HG03432 (cell line): Measurements from ENCODE around the gene STK32C.
"Not testable (repeated sequence)": the region's sequence is repeated elsewhere in the genome, so short reads cannot be mapped to it uniquely, and the experiment has no call there.

Source experiments
- ATAC-seq: cut with Tn5 transposase; IDR thresholded peaks from one replicate; pipeline ENCODE4 v1.9.1; 2021; ENCODE audit warnings: mild to moderate bottlenecking, moderate library complexity; ENCODE audit not compliant: unreplicated experiment

STK32C gene

DNA sequence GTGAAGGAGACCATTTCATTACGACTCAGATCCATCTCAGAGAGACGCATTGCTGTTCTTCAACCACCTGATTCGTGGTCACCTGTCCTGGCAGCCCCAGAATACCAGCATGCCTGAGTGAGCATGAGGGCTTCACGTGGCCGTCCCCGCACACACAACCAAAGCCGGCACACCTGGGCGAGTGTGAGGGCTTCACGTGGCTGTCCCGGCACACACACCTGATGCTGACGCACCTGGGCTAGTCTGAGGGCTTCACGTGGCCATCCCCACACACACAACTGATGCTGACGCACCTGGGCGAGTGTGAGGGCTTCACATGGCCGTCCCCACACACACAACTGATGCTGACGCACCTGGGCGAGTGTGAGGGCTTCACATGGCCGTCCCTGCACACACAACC is 86.8 kb downstream of the STK32C start:
- not testable (repeated sequence) for ATAC-seq

DNA sequence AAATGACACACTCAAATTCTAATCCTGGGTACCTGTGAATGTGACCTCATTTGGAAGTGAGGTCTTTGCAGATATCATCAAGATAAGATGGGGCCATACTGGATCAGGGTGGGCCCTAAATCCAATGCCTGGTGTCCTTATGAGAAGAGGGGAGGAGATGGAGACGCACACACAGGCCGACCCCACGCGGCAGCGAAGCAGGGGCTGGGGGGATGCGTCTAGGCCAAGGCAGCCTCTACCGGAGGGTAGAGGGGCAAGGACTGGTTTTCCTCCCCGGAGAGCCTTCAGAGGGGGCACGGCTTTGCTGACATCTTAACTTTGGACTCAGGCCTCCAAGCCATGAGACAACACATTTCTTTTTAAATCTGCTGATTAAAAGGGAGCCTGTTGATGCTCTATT is 87.7 kb downstream of the STK32C start:
- ATAC-seq, result no peak

DNA sequence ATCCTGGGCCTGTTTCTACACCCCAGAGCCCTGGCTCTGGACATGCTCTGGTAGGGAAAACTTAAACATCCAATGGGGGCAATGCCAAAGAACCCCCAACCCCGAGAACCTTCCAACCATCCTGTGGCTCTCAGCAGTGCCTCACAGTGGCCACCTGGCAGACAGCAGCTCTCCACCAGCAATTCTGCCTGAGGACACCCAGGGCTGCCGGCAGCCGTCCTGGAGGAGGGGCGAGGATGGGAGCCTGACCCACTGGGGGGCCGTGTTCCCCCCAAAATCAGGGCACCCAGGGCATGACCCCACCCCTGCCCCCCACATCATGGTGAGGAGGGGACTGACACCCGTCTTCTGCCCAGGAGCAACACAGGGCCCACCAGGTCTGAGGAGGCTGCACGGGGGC is 88.3 kb downstream of the STK32C start:
- ATAC-seq, result no peak

DNA sequence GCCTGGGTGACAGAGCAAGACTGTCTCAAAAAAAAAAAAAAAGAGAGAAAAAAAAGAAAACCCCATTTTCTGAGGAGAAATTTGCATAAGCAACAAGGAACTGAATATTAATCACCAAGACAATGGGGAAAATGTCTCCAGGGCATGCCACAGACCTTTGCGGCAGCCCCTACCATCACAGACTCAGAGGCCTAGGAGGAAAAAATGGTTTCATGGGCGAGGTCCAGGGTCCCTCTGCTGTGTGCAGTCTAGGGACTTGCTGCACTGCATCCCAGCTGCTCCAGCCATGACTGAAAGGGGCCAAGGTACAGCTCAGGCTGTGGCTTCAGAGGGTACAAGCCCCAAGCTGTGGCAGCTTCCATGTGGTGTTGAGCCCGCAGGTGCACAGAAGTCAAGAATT is 91.3 kb downstream of the STK32C start:
- ATAC-seq, result not testable (repeated sequence)

DNA sequence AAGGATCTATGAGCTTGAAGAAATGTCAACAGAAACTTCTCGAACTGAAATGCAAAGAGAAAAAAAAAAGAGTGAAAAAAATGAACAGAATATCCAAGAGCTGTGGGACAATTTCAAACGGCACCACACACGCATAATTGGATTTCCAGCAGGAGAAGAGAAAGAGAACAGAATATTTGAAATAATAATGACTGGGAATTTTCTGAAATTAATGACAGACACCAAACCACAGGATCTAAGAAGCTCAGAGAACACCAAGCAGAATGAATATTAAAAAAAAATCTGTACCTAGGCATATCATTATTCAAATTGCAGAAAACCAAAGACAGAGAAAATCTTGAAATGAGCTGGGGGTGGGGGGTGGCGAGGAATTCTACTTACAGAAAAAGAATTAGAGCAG is 93.8 kb downstream of the STK32C start:
- ATAC-seq, result no peak

DNA sequence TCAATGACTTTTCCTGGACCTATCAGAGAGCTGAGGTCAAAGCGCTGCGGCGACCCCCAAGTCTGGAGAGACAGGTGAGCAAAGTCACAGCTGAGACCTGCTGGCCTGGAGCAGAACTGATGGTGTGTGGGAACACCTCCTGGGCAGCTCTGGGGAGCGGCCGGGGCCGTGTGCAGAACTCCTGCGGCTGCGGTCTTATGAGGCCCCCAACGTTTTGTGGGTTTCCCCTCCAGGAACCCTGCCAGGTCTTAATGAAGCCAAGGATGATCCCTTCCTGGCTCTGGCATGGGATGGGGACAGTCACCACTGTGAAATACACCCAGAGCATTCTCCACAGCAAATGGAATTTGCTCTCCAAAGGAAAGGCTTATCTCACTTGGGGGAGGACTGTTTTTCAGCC is 94.9 kb downstream of the STK32C start:
- no peak for ATAC-seq

DNA sequence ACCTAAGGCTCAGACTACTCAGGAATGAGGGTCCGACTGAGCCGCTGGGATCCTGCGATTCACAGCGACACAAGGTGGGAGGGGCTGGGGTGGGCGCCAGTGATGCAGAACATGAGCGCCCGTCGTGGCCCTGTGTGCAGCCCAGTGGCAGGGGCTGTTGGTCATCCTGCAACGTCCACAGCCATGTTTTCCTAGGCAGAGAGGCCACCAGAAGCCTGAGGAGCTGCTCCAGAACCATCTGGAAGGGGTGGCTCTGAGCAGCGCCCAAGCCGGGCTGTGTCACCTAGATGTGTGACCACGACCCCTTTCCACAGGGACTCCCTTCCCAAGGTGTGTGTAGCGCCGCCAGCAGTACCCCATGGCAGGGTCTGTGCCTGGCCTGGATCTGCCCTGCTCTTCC is 96.5 kb downstream of the STK32C start:
- no peak for ATAC-seq

DNA sequence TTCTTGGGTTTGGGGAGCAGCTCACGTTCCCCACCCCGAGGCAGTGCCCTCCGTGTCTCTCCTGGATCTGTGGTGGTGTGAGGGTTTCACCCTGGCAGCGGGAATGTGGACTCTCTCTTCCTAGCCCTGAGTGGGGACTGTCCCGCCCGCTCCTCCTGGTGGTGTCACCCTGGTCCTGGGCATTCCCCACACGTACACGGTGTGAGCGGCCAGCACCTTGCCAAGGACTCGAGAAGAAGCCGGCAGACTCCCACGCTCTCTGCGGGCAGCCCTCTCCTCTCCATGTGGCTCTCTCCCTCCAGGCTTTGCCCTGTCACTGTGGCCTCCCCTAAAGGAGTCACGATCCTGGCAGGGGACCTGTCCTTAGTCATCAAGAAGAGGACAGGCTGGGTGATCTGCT is 97.0 kb downstream of the STK32C start:
- no peak for ATAC-seq

DNA sequence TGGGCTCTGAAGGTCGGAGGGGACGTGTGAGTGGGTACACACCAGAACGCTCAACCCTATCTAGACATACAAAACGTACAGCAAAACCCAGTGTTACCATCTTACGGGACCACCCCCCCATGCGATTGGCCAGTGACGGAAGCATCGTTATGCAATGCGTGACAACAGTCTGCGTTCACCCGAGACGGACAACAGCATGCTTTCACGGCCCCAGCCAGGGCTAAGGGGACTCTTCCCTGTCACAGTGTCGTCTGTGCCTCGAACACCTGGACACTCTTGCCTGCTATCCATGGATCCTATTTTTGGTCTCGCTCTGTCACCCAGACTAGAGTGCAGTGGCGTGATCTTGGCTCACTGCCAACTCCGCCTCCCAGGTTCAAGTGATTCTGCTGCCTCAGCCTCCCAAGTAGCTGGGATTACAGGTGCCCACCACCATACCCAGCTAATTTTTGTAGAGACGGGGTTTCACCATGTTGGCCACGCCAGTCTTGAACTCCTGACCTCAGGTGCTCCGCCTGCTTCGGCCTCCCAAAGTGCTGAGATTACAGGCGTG is 97.7 kb downstream of the STK32C start:
- ATAC-seq, result no peak

DNA sequence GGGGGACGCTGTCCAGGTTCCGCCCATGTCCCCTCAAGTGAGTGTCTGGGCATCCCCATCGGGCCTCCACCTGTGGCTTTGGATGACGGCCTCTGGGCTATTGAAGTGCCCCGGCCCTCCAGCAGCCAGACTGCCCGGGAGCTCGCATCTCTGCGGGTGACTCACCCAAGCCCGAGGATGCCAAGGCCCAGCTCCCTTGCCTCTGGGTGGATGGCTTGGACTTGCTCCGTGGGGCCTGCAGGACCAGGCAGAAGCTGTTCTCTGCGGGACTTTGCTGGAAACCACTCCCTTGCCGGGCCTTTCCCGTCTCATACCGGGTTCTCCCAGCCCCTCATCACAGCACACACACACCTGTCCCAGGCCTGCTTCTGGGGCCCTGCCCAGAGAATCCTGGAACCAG is 98.6 kb downstream of the STK32C start:
- ATAC-seq, result no peak

DNA sequence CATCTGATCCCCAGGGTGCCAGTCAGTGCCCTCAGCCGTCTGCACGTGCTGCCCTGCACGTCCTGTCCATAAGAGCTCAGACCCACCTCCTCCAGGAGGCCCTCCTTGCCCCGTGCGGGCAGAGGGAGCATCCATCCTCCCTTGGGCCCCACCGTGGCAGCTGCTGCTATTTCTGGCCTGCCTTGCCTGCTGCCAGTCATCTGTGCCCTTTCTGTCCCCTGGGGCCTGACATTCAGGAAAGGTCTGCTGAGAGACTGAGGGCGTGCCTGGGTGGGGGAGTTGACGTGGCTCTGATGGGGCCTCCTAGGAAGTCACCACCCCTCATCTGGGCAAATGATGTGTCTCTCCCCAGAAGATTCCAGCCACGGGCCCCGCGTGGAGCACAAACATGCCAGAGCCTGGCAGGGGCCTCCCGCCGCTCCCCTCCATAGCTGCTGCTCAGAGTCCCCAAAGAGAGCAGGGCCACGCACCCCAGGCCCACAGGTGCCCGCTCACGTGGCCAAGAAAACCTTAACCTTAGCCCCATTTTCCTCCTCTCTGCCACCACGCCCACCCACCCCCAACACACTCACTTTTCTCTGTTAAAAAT is 99.2 kb downstream of the STK32C start:
- no peak for ATAC-seq

DNA sequence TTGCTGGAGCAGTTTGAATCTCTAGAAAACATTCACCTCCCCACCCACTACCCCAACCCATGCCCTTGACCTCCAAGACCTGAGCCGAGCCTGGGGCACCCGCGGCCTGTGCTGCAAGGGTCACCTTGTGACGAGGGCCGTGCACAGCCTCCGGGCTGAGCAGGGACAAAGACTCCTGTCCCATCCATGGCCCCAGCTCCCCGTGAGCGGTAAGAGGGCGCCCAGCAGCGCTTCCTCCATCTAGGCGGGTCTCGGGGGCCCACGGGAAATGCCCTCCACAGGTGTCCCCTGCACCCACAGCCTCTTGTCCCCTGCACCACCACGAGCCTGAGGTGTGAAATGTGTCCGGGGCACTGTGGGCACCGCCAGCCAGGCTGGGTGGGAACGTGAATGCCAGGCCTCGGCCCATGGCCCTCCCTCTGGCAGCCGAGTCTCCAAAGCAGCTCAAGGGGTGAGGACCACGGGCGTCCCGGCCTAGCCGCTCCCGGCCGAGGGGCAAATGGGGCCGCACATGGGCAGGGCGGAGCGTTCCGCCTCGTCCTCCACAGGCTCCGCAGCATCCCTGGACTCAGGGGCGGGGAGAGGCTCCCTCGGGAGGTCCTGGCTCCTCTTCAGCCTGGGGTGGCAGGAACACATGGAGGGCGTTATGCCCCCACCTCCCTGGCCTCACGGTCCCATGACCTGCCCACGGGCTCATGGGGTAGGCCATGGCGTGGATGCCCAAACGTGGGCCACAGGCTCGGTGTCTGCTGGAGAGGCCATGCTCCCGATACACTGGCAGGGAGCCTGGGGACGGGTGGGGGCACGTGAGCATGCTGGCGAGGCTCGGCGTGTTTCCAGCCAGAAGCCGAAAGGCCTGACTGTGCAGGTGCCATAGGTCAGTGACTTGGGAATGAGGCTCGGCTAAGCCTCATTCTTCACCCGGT is 100.0 kb downstream of the STK32C start:
- no peak for ATAC-seq

DNA sequence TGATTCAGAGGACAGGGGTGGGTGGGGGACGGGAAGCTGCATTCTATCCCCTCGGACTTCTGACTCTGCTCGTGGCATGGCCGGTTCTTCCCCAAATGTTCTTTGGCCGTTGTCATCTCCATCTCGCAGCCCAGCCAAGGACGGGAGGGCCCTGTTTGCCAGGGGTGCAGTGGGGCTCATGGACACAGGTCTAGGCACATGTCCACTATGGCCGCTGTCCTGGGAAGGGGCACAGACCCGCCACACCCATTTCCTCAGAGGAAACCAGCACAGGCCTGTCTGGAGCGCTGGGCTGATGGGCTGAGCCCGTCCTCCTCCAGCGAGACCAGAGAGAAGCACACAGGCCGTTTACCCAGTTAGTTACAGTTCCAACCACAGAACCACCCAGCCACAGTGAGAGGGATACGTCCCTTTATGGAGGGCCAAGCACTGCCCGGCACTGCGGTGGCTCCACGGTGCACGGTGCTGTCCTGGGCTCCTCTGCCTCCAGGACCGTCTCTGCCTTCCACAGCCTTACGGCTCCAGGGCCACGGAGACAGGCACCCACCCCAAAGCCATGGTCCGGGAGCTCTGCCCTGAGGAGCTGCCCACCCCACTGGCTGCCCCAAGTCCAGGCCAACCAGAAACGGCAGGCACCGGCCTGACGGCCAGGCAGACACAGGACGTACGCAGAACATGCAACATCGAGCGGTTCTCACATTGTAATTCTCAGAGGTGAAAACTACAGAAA is 100.8 kb downstream of the STK32C start:
- no peak for ATAC-seq

DNA sequence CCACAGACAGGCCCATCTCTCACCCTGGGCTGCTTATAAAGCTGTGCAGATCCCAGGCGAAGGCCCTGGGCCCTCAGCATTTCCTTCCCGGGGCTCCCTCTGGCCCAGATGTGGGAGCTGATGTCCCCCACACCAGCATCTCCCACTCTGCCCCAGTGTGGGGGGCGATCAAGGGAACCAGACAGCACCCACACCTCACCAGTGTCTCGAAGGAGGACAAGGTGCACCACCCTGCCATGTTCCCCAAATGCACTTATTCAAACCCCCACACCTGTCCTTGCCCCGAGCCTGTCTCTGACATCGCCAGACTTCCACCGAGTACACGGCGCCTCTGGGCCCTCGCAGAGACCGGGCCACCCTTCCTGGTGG is 101.4 kb downstream of the STK32C start:
- no peak for ATAC-seq

DNA sequence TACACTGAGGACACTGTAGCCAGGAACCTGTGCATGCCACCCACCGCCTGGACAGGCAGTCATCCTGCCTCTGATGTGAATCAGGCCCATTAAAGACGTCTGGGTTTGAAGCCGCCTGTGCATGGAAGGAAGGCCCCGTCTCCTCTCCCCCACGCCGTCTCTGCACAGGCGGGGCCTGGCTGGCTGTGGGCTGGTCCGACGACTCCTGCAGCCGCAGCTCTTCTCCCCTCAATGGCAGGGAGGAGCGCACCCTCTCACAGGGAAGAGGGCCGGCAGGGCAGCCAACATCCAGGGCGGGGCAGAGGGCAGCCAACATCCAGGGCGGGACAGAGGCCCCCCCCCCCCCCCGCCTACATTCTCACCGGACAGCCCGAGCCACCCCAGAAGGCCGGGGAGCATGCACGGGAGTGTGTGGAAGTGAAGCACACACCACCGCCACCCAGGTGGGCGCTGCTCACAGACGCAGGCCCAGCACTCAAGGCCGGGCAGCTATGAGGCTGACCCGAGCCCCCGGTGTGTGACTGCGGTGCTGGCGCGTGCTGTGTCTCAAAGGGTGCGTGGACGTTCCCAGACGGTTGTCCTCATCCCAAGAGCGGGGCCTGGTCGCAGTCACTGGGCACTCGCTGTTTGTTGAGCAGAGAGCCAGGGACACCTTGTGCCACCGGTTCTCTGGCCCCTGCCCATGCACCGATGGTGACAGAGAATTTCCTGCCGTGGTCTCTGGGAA is 101.9 kb downstream of the STK32C start:
- ATAC-seq, result no peak

DNA sequence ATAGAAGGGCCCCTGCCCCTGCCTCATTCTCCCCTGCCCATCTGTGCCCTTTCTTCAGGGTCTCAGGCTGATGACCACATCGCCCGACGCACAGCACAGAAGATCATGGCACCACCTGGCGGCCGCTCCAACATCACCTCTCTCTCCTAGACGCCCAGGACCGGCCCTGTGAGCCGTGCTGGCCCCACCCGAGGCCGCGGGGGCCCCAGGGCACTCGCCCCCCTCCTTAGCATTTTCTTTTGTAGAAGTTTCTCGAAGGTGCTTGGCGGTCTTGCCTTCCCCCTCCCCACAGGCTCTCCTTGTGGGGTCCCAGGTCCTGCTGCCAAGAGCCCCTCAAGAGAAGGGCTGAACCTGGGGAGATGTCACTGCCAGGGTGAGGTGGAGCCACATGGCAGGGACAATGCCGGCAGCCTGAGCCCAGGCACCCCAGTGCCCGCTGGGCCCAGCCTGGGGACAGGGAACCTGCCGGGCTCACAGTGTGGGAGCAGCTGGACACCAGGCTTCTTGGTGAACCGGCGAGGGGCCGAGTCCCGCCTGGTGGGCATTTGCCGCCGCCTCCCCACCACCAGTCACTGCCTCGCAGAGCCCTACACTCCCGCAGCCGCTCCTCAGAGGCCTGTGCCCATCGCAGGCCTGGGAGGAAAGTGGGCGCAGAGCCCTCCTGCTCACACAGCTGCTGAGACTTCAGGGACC is 102.8 kb downstream of the STK32C start:
- ATAC-seq, result no peak

DNA sequence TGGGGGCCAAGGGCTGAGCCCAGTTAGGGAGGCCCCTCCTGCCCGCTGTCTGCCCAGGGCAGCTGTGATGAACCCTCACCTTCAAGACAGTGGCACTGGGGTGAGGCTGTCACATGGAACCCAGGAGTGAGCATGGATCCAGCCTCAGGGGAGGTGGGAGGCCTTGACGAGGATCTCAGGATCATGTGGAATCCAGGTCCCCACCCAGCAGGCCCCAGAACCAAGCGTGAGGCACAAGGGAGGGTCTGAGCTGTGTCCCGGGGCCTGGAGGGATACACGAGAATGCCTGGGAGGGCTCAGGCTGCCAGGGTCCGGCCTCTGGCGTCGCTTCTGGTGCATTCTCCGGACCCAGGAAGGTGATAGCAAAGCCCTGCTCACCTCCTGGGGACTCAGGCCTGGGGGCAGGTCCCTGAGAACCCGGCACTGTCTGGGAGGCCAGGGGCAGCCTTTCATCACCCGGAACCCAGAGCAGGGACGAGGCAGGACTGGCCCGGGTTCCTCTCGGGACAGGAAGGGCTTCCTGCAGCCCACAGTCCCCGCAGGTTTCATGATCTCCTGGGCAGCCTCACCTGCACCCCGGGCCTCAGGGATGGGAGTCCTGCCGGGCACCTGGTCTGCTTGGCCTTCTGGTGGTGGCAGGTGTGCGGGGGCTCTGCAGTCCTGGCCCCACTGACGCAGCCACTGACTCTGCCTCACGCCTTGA is 103.5 kb downstream of the STK32C start:
- no peak for ATAC-seq

DNA sequence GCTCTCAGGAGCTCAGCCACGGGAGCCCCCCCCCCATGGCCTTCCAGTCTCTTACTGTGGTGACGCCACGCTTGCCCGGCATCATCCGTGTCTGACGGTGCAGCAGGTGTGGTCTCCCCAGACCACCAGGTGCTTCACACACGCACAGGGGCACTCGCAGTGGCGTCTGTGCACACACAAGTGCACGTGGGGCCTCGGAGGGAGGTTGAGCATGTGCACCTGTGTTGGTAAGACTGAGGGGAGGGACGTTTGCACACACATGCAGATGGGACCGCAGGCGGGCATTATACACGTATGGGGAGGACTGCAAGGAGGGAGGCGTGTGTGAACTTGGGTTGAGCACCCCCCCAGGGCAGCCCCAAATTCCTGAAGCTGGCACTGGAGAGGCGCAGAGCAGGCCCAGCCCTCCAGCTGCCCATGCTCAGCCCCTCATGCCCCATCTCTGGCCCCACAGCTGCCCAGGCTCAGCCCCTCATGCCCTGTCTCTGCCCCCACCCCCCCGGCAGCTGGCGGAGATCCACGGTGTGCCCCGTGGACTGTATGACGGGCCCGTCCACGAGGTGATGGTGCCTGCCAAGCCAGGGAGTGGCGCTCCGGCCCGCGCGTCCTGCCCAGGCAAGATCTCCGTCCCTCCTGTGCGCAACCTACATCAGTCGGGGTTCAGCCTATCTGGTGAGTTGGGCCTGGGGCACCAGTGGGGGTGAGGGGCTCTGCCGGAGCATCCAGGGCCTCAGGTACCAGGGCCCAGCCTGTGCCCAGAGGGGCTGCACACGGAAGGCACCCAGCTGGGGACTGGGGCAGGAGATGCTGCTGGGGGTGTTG is 104.3 kb downstream of the STK32C start:
- ATAC-seq, result no peak
